Effector CD4-positive, alpha-beta T cell (primary cell): ENCODE data around the gene HNRNPA0.

ENCODE experiments used
- DNase-seq: peaks from one replicate; pipeline ENCODE4 v3.0.0-alpha.2; 2020

Gene HNRNPA0

GRCh38 chr5:137754961-137755762 is 999 bp upstream of the HNRNPA0 start:
- no peak for DNase-seq

- DNase-seq, result no peak
Observed at GRCh38 chr5:137753691-137754187, 424 bp downstream of the HNRNPA0 start.

- peak; percentile 29 for DNase-seq
Observed at GRCh38 chr5:137752905-137753690, 1.1 kb downstream of the HNRNPA0 start.

DNA sequence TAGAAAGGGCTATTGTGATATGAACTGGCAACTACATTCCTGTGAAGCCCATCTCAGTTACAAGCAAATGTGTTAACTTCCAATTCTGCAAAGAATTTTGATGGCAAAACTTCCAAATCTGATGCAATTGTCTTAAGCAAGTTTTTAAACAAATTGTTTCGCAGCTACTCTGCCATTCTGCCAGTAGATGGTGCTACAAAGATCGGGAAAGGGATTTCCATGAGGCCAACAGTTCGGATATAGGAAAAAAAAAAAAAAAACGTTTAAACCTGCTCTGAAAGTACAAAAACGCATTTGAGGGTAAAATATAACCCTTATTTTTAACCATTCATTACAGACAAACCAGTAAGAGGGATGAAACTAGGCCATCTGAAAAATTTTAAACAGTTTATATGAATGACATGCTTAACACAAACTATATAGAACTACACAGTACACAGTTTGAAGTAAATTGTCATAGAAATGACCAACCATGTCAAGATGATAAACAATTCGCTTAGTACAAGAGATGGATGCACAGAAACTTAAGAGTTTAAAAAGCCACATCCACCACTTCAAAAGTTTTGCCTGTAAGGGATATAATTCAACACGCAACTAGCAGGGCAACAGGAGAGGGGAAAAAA is 2.2 kb downstream of the HNRNPA0 start:
- no peak for DNase-seq

- DNase-seq, result no peak
Observed at GRCh38 chr5:137750436-137750835, 3.7 kb downstream of the HNRNPA0 start.

- DNase-seq, result no peak
Observed at GRCh38 chr5:137747848-137748247, 6.3 kb downstream of the HNRNPA0 start.

DNA sequence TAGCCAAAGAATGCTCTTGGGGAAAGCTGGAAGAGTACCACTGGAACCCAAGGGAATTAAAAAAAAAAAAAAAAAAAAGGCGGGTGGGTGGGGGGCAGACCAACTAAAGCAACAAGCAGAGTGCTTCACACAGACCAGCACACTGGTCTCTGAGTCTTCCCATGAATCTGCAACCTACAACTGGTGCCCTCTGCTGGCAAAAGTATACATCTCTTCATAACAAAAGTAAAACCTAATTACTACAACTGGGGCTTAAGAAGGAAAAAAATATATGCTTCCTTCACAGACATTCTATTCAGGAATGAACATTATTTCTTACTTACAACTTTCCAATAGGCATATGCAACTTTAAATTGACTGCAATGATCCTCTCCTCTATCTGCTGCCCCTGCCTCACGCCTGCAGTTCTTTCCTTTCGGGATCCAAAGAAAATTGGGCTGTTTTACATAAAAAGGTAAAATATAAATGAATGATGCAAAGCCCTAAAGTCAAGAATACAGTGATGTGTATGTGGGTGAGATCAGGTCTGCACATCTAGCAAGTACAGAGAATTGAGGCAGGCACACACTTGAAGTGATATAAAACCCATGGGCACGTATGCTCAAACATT is 11.0 kb downstream of the HNRNPA0 start:
- peak; percentile 61 for DNase-seq

- DNase-seq, result no peak
Observed at GRCh38 chr5:137741718-137742117, 12.4 kb downstream of the HNRNPA0 start.

GRCh38 chr5:137739737-137740136 is 14.4 kb downstream of the HNRNPA0 start:
- no peak for DNase-seq

GRCh38 chr5:137738947-137739346 is 15.2 kb downstream of the HNRNPA0 start:
- no peak for DNase-seq

DNA sequence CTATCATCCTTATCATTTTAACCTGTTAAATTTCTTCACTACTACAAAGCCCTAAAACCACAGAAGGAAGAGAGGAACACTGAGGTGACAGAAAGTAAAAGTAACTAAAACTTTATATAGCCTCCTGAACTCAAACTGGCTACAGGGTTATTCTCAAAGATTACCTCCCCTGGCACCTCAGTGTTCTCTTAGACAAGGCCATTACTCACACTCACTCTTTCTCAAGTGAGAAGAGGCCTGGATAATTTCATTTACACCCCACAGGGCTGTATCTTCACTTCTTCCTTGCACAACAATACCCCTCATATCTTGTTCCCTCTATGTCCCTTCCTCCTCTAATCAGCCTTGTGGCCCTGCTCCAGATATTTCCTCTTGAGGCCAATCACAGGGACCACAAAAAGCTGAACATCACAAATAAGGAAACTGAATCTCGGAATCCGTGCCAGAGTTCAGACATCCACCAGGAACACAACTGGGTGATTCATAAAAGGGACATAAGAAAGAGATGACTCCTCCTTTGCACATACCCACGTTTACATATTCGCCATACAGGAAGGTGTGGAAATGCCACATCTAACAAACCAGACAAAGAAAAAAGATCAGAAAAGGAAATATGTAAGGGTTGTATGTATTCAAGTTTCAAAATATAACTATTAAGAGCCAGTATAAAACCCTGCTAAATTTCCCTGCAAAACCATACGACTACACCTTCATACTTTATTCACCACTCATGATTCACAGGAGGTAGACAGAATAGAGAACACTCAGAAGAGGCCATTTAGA is 16.6 kb downstream of the HNRNPA0 start:
- DNase-seq, result peak; percentile 9

DNA sequence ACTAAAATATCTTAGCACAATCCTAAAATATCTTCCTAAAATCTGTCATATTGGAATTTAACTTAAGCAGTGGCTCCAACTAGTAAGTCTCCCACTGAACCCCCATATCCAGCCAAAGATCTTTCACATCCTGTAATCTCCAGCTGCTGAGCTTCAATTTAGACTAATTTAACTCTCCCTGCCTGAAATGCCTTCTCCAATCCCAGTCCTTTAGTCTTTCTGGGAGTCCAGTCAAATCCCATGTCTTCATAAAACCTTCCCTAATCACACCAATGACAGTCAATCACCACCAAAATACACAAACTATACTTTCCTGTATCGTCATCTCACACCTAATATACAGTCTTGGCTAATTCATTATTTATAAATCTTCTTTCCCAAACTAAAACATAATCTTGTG is 17.7 kb downstream of the HNRNPA0 start:
- DNase-seq, result no peak

- DNase-seq, result peak; percentile 8
Observed at GRCh38 chr5:137735555-137736284, 18.4 kb downstream of the HNRNPA0 start, which contains the start of gene KLHL3. TSS of gene KLHL3 (minus strand) at chr5:137736089. CDS start at chr5:137735646, 443 bp downstream.

DNA sequence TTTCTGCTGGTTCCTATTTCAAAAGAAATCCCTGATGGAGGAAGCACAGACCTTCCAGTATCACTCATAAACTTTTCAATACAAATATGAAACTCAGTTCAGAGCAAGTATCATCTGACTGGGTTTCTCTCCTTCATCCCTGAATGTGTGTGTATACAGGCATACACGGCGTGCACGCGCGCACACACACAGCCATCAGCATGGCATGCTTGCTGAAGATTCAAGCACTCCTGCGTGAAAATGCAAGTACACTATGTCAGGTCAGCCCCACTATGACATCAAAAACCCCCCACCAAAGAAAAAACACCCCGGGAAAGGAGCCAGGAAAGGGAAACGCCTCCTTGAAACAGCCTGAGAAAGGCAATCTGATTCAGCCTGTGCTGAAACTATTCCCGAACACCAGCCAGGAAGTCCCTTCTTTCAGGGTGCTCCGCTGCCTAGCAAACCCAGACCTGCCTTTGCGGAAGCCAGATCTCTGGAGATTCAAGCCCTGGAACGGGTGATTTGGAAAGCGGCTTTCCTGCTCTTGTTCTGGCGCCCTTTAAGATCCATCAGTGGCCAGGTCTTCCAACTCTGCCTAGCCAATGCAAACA is 19.1 kb downstream of the HNRNPA0 start:
- DNase-seq, result peak; percentile 3

DNA sequence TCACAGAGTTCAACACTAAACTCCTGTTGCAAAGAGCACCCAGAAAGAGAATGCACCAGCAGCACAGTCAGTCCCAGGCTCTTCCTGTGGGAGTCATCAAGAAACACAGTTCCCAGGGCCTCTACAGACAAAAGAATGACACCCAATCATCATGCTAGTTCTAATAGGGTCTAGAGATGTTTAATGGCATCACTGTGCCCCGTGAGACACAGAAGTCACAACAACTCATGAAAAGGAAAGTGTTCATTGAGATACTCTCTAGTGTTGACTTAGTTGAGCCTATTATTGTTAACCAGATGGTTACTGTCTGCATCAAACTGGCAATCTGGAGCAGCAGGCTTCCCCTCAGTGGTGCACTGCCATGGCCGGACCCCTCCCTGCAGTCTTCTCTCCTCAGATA is 19.8 kb downstream of the HNRNPA0 start:
- no peak for DNase-seq

GRCh38 chr5:137733922-137734321 is 20.2 kb downstream of the HNRNPA0 start:
- no peak for DNase-seq

DNA sequence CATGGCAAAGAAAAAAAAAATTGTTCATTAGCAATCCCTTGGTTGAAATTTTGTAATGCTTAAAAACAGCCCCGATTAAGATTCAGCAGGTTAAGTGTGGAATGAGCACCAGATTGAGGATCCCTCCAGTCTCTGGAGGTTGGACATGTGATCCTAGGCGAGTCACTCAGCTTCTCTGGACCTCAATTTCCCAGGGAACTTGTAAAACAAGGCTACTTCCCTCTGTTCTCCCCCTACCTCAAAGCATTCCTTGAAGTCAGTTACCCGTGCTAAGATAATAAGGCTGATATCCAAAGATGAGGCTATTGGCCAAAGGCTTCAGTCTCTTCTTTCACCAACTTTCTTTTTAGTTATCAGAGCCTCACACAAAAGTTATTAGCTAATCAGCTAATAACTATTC is 21.2 kb downstream of the HNRNPA0 start:
- no peak for DNase-seq

GRCh38 chr5:137731176-137731575 is 23.0 kb downstream of the HNRNPA0 start:
- no peak for DNase-seq

- DNase-seq, result no peak
Observed at GRCh38 chr5:137730336-137730735, 23.8 kb downstream of the HNRNPA0 start.

DNA sequence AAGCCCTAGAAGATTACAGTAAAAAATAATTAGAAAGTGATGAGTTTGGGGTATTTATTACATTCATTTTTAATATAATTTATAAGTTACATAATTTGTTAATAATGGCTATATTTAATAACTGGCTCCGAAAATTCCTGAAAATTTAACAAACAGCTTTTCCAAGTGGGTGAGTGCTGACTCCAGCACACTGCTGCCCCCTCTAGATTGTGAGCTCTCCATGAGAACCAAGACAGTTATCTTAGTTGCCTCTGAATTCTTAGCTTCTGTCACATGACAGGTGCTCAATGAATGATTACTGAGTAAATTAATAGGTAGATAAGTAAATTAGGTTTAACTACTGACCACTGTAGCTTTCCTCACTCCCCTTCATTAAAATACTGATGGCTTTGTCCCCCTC is 26.1 kb downstream of the HNRNPA0 start:
- DNase-seq, result no peak

- no peak for DNase-seq
Observed at GRCh38 chr5:137727623-137728022, 26.5 kb downstream of the HNRNPA0 start.
